Measurements from ENCODE around the gene MCUB.
"Not testable (repeated sequence)": the region's sequence is repeated elsewhere in the genome, so short reads cannot be mapped to it uniquely, and the experiment has no call there.

Gene MCUB

DNA sequence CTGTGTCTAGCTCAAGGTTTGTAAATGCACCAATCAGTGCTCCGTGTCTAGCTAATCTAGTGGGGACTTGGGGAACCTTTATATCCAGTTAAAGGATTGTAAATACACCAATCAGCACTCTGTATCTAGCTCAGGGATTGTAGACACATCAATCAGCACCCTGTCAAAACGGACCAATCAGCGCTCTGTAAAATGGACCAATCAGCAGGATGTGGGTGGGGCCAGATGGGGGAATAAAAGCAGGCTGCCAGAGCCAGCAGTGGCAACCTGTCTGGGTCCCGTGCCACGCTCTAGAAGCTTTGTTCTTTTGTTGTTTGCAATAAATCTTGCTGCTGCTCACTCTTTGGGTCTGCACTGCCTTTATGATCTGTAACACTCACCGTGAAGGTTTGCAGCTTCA lies 2.0 kb upstream of the MCUB start:
- not testable (repeated sequence) for H3K4me1 ChIP-seq (ENCODE audit: insufficient read depth, low read length); H3K9me3 ChIP-seq (ENCODE audit: insufficient read depth, low read depth, low read length); H3K4me3 ChIP-seq (ENCODE audit: low read length); H3K36me3 ChIP-seq (ENCODE audit: insufficient read depth, low read depth, low read length); H3K27ac ChIP-seq (ENCODE audit: low read length); H3K9ac ChIP-seq (ENCODE audit: low read depth, low read length)
- peaks cover 25% of the 10 kb centered on the region for H3K27me3 ChIP-seq (ENCODE audit: insufficient read depth, low read length)

DNA sequence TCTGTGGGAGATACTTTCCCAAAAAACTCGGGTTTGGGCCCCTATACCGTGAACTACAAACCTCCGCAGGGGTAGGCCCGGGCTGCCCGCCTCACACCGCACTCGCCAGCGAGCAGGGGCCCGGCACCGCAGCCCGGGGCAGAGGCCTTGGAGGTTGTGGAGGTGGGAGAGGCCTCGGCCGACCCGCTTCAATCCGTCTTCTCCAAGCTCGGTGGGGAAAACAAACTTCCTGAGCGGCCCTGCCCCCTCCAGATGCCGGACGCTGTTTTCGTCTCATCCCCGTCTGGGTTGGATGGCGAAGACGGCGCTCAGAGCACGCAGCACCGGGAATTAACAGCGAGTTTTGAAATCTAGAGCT lies 442 bp upstream of the MCUB start:
- Histone ChIP-seq H3K36me3 (ENCODE audit: insufficient read depth, low read depth, low read length) (no peaks in the 10 kb centered on the region), H3K4me1 (ENCODE audit: insufficient read depth, low read length) (peaks cover 3% of the 10 kb centered on the region; the same call in 1 of the 2 replicates), H3K9me3 (ENCODE audit: insufficient read depth, low read depth, low read length) (no peaks in the 10 kb centered on the region), H3K4me3 (ENCODE audit: low read length) (peak overlapping the region; percentile 79), H3K27ac (ENCODE audit: low read length) (peak overlapping the region; percentile 42), H3K27me3 (ENCODE audit: insufficient read depth, low read length) (peaks cover 25% of the 10 kb centered on the region), H3K9ac (ENCODE audit: low read depth, low read length) (peak overlapping the region; percentile 87)

DNA sequence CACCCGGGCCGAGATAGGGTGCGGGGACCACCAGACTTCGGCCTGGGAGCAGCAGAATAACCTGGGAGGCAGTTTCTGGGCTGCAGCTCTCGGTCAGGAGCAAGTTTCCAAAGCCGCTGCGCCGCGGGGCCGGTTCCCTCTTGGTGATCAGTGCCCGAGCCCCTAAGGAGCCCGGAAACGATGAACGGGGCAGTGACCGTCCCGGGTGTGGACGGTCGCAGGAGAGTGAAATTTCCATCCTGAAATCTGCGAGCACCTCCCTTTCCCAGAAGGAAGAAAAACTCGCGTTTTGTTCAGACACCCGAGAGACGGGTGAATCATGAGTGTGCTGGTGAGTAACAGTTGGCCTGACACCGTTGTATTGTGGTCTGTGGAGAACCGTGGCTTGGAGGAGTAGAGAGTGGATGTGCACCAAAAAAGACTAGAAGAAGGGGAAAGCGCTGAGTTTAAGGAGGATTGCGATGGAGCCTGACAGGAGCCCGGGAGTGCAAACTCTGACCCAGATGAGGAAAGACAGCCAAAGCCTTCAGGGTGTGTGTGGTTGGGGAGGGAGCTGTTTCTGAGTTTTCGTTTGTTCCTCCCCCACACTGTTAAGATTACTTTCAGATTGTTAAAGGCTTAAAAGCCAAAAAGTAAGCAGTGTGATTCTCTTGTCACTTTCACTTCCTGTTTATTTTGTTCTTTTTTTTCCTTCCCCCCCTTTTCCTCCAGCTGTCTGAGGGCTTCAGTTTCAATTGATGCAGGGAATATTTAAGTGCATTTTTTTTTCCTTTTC lies 828 bp downstream of the MCUB start:
- H3K9ac ChIP-seq (ENCODE audit: low read depth, low read length), result peak overlapping the region; percentile 87; the same call in 1 of the 2 replicates
- H3K27ac ChIP-seq (ENCODE audit: low read length), result no peak overlapping the region
- H3K9me3 ChIP-seq (ENCODE audit: insufficient read depth, low read depth, low read length), result no peaks in the 10 kb centered on the region
- H3K36me3 ChIP-seq (ENCODE audit: insufficient read depth, low read depth, low read length), result no peaks in the 10 kb centered on the region
- H3K4me3 ChIP-seq (ENCODE audit: low read length), result peak overlapping the region; percentile 79
- H3K27me3 ChIP-seq (ENCODE audit: insufficient read depth, low read length), result peaks cover 25% of the 10 kb centered on the region
- H3K4me1 ChIP-seq (ENCODE audit: insufficient read depth, low read length), result peaks cover 3% of the 10 kb centered on the region; the same call in 1 of the 2 replicates

DNA sequence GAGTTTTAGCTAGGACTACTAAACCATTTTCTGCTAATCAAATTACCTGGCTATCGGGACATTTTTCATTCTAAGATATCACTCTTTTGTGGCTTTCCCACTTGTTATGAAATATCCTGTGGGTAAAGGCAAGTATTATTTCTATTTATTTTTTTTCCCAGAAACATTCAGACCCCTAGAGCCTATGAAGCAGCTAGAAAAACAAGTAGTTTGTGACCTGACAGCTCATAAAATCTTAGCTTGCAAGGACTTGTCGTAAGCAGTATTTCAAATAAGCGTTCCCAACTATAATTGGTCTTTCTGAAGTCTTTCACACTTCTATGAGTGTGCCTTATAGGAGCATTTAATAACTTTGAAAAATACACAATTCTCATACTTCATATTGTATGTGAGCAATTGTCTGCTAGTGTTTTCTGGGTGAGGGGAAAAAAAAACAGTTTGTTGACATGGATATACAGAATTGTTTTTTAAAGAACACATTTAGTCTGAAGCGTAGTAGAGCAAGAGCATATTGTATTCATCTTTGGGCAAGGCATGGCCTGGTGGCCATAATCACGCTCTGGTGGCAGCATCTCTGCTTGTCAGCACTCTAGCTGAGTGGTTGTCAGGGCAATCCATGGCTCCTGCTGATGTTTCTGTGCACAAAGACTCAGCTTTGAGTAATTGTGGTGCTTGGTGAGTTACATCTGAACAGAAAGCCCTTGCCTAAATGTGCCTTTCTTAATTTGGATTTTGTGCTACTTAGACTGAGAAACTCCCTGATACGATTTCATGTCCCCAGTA lies 2.6 kb downstream of the MCUB start:
- no peaks in the 10 kb centered on the region for H3K9me3 ChIP-seq (ENCODE audit: insufficient read depth, low read depth, low read length)
- H3K9ac ChIP-seq (ENCODE audit: low read depth, low read length), result no peak overlapping the region
- no peaks in the 10 kb centered on the region for H3K36me3 ChIP-seq (ENCODE audit: insufficient read depth, low read depth, low read length)
- no peak overlapping the region for H3K27ac ChIP-seq (ENCODE audit: low read length)
- no peak overlapping the region for H3K4me3 ChIP-seq (ENCODE audit: low read length)
- H3K4me1 ChIP-seq (ENCODE audit: insufficient read depth, low read length), result peaks cover 3% of the 10 kb centered on the region; the same call in 1 of the 2 replicates
- H3K27me3 ChIP-seq (ENCODE audit: insufficient read depth, low read length), result peaks cover 25% of the 10 kb centered on the region

DNA sequence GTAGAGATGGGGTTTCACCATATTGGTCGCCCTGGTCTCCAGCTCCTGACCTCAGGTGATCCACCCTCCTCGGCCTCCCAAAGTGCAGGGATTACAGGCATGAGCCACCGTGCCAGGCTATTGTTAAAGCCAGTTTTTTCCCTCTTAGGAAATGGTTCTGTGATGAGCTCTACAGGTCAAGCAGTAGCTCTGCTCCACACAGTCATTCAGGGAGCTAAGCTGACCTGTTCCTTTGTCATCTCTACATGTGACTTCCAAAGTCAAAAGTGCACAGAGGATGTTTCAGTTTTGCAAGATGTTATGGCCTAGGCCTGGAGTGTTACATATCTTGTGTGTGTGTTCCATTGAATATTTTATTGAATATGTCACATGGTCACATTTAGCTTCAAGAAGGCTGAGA lies 11.4 kb downstream of the MCUB start:
- Histone ChIP-seq H3K4me1 (ENCODE audit: insufficient read depth, low read length) (no peaks in the 10 kb centered on the region), H3K36me3 (ENCODE audit: insufficient read depth, low read depth, low read length) (no peaks in the 10 kb centered on the region), H3K27ac (ENCODE audit: low read length) (no peak overlapping the region), H3K9ac (ENCODE audit: low read depth, low read length) (no peak overlapping the region), H3K9me3 (ENCODE audit: insufficient read depth, low read depth, low read length) (no peaks in the 10 kb centered on the region), H3K27me3 (ENCODE audit: insufficient read depth, low read length) (no peaks in the 10 kb centered on the region), H3K4me3 (ENCODE audit: low read length) (no peak overlapping the region)

DNA sequence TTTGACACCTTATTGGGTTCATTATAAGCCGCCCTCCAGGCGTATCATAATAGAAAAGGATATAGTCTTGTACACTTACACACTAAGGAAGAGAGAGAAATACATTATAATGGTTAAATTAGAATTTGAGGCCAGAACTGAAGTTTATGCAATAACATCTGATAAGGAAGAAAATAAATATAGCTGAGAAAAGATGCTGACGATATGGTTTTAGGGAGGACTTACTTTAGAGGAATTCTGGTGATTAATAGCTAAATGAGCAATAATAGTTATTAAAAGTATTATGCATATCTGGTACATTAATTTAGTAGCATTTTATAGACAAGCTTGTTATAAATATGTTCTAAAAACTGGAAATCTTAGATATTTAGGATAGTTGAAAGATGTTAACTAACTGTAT lies 12.1 kb downstream of the MCUB start:
- H3K9me3 ChIP-seq (ENCODE audit: insufficient read depth, low read depth, low read length), result no peaks in the 10 kb centered on the region
- H3K9ac ChIP-seq (ENCODE audit: low read depth, low read length), result no peak overlapping the region
- no peak overlapping the region for H3K27ac ChIP-seq (ENCODE audit: low read length)
- H3K27me3 ChIP-seq (ENCODE audit: insufficient read depth, low read length), result no peaks in the 10 kb centered on the region
- no peaks in the 10 kb centered on the region for H3K4me1 ChIP-seq (ENCODE audit: insufficient read depth, low read length)
- H3K4me3 ChIP-seq (ENCODE audit: low read length), result no peak overlapping the region
- no peaks in the 10 kb centered on the region for H3K36me3 ChIP-seq (ENCODE audit: insufficient read depth, low read depth, low read length)

DNA sequence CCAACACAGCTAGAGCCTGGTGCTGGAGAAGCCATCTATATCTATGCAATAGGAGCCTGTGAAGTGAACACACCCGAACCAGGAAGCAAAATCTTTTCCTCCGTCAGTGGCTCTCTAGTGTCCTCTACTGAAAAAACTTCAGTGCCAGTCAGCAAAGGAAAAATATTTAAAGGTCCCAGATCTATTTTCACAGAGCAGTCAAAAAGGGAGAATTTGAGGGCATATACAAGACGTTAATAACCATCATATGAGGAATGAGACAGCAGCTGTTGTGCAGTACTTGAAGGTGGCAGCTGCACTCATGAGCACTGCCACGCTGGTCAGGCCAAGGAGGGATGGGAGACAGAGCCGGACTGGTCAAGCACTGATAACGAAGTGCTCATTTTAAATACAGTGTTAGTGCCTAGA lies 14.4 kb downstream of the MCUB start:
- no peaks in the 10 kb centered on the region for H3K27me3 ChIP-seq (ENCODE audit: insufficient read depth, low read length)
- no peak overlapping the region for H3K9ac ChIP-seq (ENCODE audit: low read depth, low read length)
- H3K36me3 ChIP-seq (ENCODE audit: insufficient read depth, low read depth, low read length), result no peaks in the 10 kb centered on the region
- no peaks in the 10 kb centered on the region for H3K4me1 ChIP-seq (ENCODE audit: insufficient read depth, low read length)
- H3K27ac ChIP-seq (ENCODE audit: low read length), result no peak overlapping the region
- no peak overlapping the region for H3K4me3 ChIP-seq (ENCODE audit: low read length)
- no peaks in the 10 kb centered on the region for H3K9me3 ChIP-seq (ENCODE audit: insufficient read depth, low read depth, low read length)

DNA sequence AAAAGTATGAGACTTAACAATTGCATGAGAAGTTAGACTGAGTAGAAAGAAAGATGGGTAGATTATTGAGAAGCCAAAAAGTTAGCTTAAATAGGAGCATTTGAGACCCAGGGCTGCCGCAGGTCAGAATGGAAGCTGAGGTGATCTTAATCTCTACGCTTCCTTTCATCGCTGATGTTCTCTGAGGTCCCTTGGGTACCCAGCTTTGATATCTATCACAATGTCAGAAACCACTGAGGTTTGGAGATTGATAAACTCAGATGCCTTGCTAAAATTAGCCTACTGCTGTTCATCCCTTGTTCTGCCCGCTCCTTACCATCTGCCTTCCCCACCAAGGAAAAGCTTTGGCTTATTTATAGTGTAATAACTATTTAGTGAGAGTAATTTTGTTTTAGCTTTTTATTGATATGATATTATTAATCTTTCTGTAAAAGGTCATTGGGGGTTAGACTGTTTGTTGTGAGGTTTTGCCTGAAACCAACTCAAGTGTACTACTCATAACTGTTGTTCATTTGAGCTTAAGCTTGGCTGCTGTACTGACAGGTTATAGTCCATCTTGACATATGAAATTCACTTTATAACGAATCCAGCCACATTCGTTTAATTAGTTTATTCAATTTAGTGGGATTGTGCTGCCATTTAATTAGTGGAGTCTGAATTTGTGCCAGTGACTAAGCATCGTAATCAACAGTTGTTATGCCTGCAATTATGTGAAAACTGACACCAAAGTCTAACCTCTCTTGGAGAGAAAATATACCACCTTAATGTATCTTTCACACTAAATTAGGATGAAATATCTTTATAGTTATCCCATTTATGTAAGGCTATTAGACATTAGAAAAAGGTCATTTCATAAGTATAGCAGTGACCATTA lies 15.1 kb downstream of the MCUB start:
- no peak overlapping the region for H3K9ac ChIP-seq (ENCODE audit: low read depth, low read length)
- H3K4me1 ChIP-seq (ENCODE audit: insufficient read depth, low read length), result no peaks in the 10 kb centered on the region
- H3K36me3 ChIP-seq (ENCODE audit: insufficient read depth, low read depth, low read length), result no peaks in the 10 kb centered on the region
- no peak overlapping the region for H3K4me3 ChIP-seq (ENCODE audit: low read length)
- H3K27me3 ChIP-seq (ENCODE audit: insufficient read depth, low read length), result no peaks in the 10 kb centered on the region
- no peaks in the 10 kb centered on the region for H3K9me3 ChIP-seq (ENCODE audit: insufficient read depth, low read depth, low read length)
- H3K27ac ChIP-seq (ENCODE audit: low read length), result no peak overlapping the region

DNA sequence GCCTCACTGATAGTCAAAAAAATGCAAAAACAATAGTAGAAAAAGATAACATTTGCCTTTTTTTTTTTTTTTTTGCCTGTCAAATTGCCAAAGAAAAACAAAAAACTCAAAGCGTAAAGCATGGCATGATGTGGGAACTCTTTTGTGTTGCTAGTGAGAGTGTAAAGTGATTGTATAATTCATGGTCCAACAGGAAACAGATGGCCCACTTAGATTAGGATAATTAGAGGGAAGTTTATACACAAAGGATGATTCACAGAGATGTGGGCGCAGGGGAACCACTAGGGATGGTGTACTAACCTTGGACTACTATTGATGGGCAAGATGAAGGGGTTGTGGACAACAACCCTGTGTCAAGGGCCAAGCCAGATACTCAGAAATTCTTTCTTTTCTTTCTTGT lies 16.4 kb downstream of the MCUB start:
- no peaks in the 10 kb centered on the region for H3K27me3 ChIP-seq (ENCODE audit: insufficient read depth, low read length)
- H3K9me3 ChIP-seq (ENCODE audit: insufficient read depth, low read depth, low read length), result no peaks in the 10 kb centered on the region
- H3K36me3 ChIP-seq (ENCODE audit: insufficient read depth, low read depth, low read length), result no peaks in the 10 kb centered on the region
- no peak overlapping the region for H3K27ac ChIP-seq (ENCODE audit: low read length)
- no peaks in the 10 kb centered on the region for H3K4me1 ChIP-seq (ENCODE audit: insufficient read depth, low read length)
- no peak overlapping the region for H3K4me3 ChIP-seq (ENCODE audit: low read length)
- H3K9ac ChIP-seq (ENCODE audit: low read depth, low read length), result no peak overlapping the region

DNA sequence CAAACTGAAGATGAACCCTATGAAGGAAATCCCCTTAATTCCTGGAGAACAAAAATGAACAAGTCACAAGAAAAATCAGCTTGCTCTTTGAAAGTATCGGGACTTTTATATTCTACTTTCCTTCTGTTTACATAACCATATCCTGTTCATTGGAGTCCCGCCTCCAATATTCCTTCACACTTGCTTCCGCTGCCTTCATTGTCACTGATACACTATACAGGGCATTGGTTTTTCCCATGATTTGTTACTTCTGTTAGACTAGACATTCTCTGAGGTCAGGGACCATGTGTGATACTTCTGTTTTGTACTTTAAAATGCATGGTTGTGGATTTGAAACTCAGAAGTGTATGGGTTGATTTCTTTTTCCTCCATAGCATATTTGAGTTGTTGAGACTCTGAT lies 18.8 kb downstream of the MCUB start:
- H3K9me3 ChIP-seq (ENCODE audit: insufficient read depth, low read depth, low read length), result no peaks in the 10 kb centered on the region
- no peak overlapping the region for H3K9ac ChIP-seq (ENCODE audit: low read depth, low read length)
- no peaks in the 10 kb centered on the region for H3K27me3 ChIP-seq (ENCODE audit: insufficient read depth, low read length)
- H3K36me3 ChIP-seq (ENCODE audit: insufficient read depth, low read depth, low read length), result no peaks in the 10 kb centered on the region
- H3K4me3 ChIP-seq (ENCODE audit: low read length), result no peak overlapping the region
- H3K4me1 ChIP-seq (ENCODE audit: insufficient read depth, low read length), result no peaks in the 10 kb centered on the region
- H3K27ac ChIP-seq (ENCODE audit: low read length), result no peak overlapping the region

DNA sequence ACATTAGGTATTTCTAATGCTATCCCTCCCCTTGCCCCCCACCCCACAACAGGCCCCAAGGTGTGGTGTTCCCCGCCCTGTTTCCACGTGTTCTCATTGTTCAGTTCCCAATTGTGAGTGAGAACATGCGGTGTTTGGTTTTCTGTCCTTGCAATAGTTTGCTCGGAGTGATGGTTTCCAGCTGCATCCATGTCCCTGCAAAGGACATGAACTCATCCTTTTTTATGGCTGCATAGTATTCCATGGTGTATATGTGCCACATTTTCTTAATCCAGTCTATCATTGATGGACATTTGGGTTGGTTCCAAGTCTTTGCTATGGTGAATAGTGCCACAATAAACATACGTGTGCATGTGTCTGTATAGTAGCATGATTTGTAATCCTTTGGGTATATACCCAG lies 20.0 kb downstream of the MCUB start:
- not testable (repeated sequence) for H3K27ac ChIP-seq (ENCODE audit: low read length); H3K9ac ChIP-seq (ENCODE audit: low read depth, low read length); H3K9me3 ChIP-seq (ENCODE audit: insufficient read depth, low read depth, low read length)

More for the DNA sequence above, 20.0 kb downstream of the MCUB start:
- H3K27me3 ChIP-seq (ENCODE audit: insufficient read depth, low read length); H3K4me3 ChIP-seq (ENCODE audit: low read length); H3K4me1 ChIP-seq (ENCODE audit: insufficient read depth, low read length); H3K36me3 ChIP-seq (ENCODE audit: insufficient read depth, low read depth, low read length): not testable (repeated sequence)
